GM21723 (cell line): ENCODE data around the gene PCDHA13.
"Not testable (repeated sequence)": the region's sequence is repeated elsewhere in the genome, so short reads cannot be mapped to it uniquely, and the experiment has no call there.

ENCODE experiments used
- ATAC-seq: cut with Tn5 transposase; IDR thresholded peaks from one replicate; pipeline ENCODE4 v1.9.1; 2021; ENCODE audit warnings: mild to moderate bottlenecking, moderate library complexity; ENCODE audit not compliant: unreplicated experiment

Gene PCDHA13

DNA sequence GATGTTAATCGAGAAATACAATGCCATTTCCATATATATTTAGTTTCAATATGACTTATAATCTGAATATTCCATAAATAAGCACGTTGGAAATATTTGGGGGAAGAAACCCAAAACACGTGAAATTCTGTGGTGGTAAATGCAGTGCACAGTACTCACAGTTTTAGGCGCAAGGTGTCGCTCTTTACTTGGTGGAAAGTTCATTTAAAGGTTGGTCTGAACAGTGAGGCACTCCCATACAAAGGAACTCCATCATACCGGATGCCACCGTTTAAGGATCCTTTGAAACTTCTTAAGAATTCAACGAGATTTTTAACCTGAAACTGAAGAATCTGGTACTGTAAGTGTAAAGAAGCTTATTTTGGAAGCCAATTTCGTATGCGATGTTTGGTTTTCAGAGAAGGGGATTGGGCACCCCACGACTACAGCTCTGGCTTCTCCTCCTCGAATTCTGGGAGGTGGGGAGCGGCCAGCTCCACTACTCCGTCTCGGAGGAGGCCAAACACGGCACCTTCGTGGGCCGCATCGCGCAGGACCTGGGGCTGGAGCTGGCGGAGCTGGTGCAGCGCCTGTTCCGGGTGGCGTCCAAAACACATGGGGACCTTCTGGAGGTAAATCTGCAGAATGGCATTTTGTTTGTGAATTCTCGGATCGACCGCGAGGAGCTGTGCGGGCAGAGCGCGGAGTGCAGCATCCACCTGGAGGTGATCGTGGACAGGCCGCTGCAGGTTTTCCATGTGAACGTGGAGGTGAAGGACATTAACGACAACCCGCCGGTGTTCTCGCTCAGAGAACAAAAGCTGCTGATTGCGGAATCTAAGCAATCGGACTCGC, 13.0 kb upstream of the PCDHA13 start, which contains the start of gene PCDHA11:
TSS of gene PCDHA11 (plus strand) at position 237 of the 834 bp plus-strand sequence. CDS start at position 384, 147 bp downstream.
- ATAC-seq, result no peak

DNA sequence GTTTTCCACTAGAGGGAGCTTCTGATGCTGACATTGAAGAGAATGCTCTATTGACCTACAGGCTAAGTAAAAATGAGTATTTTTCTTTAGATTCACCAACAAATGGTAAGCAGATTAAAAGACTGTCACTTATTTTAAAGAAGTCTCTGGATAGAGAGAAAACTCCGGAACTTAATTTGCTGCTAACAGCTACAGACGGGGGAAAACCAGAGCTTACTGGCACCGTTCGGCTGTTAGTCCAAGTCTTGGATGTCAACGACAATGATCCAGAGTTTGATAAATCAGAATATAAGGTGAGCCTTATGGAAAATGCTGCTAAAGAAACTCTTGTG, 12.4 kb upstream of the PCDHA13 start:
- no peak for ATAC-seq

- ATAC-seq, result no peak
Observed at GRCh38 chr5:140870221-140871201, 11.4 kb upstream of the PCDHA13 start.

GRCh38 chr5:140875085-140876065, 6.5 kb upstream of the PCDHA13 start, which contains the start of gene PCDHA12:
PCDHA12 (plus strand) TSS chr5:140875308; CDS start chr5:140875473, 165 bp downstream.
- ATAC-seq, result no peak

DNA sequence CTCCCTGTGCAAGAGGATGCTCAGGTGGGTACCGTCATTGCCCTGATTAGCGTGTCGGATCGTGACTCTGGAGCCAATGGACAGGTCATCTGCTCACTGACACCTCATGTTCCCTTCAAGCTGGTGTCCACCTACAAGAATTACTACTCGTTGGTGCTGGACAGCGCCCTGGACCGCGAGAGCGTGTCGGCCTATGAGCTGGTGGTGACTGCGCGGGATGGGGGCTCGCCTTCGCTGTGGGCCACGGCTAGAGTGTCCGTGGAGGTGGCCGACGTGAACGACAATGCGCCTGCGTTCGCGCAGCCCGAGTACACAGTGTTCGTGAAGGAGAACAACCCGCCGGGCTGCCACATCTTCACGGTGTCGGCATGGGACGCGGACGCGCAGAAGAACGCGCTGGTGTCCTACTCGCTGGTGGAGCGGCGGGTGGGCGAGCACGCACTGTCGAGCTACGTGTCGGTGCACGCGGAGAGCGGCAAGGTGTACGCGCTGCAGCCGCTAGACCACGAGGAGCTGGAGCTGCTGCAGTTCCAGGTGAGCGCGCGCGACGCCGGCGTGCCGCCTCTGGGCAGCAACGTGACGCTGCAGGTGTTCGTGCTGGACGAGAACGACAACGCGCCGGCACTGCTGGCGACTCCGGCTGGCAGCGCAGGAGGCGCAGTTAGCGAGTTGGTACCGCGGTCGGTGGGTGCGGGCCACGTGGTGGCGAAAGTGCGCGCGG, 5.2 kb upstream of the PCDHA13 start:
- not testable (repeated sequence) for ATAC-seq

- no peak for ATAC-seq
Observed at GRCh38 chr5:140877262-140877581, 4.7 kb upstream of the PCDHA13 start.

DNA sequence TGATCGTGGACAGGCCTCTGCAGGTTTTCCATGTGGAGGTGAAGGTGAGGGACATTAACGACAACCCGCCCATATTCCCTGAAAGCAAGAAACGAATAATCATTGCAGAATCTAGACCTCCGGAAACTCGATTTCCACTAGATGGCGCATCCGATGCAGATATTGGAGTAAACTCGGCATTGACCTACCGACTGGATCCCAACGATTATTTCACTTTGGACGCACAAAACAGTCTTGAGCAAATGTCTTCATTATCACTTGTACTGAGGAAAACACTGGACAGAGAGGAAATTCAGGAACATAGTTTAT, 621 bp downstream of the PCDHA13 start:
- ATAC-seq, result no peak

GRCh38 chr5:140883373-140883772, 1.4 kb downstream of the PCDHA13 start:
- ATAC-seq, result no peak

GRCh38 chr5:140883927-140884697, 2.2 kb downstream of the PCDHA13 start:
- no peak for ATAC-seq

- no peak for ATAC-seq
Observed at GRCh38 chr5:140916325-140916724, 34.4 kb downstream of the PCDHA13 start.

GRCh38 chr5:140923601-140924000, 41.7 kb downstream of the PCDHA13 start:
- no peak for ATAC-seq

DNA sequence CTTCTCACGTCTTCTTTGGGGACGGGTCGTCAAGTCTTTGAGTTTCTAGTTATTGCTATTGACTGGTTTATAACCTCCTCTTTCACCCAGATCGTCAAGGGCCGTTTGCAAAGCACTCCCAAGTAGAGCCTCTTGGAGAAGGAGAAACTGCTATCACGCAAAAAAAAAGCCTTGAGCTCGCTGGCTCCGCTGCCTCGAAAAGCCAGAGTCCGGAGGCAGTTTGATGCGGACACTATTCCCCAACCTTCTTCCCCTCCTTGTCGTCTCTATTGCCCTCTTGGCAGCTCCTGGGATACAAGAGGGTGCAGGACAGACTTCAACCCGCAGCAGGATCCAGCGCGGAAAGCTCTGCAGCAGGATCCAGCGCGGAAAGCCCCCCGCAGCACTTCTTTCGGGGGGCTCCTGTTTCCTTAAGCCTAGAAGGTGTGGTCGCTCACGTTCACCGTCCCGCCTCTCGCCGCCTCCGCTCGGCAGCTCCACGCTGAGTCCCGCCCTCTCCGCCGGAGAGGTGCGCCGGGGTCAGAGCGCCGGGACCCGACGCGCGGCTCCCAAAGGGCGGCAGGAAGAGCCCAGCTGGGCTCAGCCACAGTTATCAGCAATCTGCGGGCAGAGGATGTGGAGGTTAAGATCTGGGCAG, 44.0 kb downstream of the PCDHA13 start, which contains the start of gene PCDHAC1:
TSS of gene PCDHAC1 (plus strand) at position 494 of the 637 bp plus-strand sequence. CDS start 594 bp downstream, outside the sequence.
- ATAC-seq, result no peak

DNA sequence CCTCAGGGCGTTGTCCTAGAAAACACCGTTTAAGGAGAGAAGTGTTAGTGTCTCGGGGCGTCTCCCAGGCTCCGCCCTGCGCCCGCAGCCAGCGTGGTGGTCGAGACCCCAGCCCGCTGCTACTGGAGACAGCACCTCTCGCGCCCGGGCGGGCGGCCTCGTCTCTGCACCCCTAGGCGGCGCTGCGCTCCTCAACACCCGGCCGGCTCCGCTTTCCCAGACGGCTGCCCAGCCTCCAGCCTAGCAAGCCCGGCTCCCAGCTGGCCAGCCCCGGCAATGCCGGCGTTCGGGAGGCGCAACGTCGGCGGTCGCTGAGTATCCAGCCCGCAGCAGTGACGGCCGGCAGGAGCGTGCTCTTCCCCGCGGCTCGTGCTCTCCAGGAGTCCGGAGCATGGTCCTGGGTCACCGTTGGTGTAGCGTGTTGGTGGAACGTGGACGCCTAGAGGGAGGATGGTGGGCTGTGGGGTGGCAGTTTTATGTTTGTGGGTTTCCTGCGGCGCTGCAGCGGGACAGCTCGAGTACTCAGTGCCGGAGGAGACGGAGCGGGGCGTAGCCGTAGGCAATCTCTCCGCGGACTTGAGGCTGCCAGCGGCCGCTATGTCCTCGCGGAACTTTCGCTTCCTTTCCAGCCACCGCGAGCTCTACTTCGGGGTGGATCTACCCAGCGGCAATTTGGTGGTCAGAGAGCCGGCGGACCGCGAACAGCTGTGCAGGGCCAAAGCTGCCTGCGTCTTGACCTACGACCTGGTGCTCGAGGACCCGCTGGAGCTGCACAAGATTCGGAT, 44.7 kb downstream of the PCDHA13 start:
- ATAC-seq, result no peak

GRCh38 chr5:140927228-140927573, 45.3 kb downstream of the PCDHA13 start:
- ATAC-seq, result no peak
